NB4 (cell line): ENCODE data around the gene SLC24A4.
A peak's percentile ranks its signal among the peaks of the same experiment; 100 is the strongest.

Experiments used
- DNase-seq: peaks from one replicate; pipeline ENCODE4 v3.0.0; 2010; ENCODE audit warnings: low read depth
- H3K4me3 ChIP-seq: one replicate; pipeline ENCODE4 v1.5.1; 2011; ENCODE audit warnings: mild to moderate bottlenecking, low read depth, low read length, moderate library complexity
- CTCF ChIP-seq: IDR thresholded peaks from one replicate; pipeline ENCODE4 v1.5.1; 2012; ENCODE audit warnings: low read depth, low read length
- MAX ChIP-seq: IDR thresholded peaks from 2 replicates; pipeline ENCODE4 v1.6.1; 2011; ENCODE audit warnings: low read depth, low read length
- MYC ChIP-seq: IDR thresholded peaks from 2 replicates; pipeline ENCODE4 v1.6.1; 2011; ENCODE audit warnings: low read depth, low read length
- POLR2A ChIP-seq: IDR thresholded peaks from 2 replicates; pipeline ENCODE4 v1.6.1; 2011; ENCODE audit warnings: mild to moderate bottlenecking; ENCODE audit not compliant: insufficient read length; ENCODE audit errors: extremely low read depth

SLC24A4 gene

GRCh38 chr14:92439537-92440344 lies 116.8 kb downstream of the SLC24A4 start:
- DNase-seq = no peak
- no peak for TF ChIP-seq MYC
- TF ChIP-seq POLR2A = no peak
- no peak for TF ChIP-seq MAX
- no peak for TF ChIP-seq CTCF
- H3K4me3 ChIP-seq = no peak overlapping the region

GRCh38 chr14:92440345-92441003 lies 117.5 kb downstream of the SLC24A4 start:
- H3K4me3 ChIP-seq = no peak overlapping the region
- TF ChIP-seq POLR2A (no peak), CTCF (no peak), MAX (no peak), MYC (no peak)
- DNase-seq = no peak

DNA sequence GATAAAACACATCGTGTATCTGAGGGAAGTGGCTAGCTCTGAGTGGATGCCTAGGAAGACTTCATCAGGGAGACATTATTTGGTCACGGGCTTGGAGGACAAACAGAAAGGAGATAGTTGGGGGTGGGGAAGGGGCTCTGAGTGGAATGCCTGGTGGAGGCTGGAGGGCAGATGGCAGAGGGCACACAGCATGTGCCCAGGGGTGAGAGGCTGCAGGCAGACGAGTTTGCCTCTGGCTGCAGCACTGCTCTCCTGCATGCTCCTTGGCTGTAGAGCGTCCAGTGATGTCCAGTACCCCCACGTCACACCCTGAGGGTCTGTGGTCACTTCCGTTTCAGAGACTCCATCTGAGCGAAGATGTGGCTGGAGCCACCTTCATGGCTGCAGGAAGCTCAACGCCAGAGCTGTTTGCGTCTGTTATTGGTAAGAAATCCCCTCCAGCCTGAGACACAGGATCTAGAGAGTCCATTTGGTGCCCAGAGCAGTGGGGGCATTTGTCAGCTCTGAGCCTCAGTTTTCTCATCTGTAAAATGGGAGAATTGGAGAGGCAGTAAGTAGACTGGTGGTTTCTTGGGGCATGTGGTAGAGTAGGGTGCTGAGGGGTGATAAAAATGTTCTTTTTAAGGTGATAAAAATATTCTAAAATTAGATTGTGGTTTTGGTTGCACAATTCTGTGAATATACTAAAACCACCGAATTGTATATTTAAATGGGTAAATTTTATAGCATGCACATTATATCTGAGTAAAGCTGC lies 119.0 kb downstream of the SLC24A4 start:
- TF ChIP-seq POLR2A (no peak), MYC (no peak), CTCF (no peak), MAX (no peak)
- DNase-seq = peak; percentile 26
- H3K4me3 ChIP-seq = no peak overlapping the region

DNA sequence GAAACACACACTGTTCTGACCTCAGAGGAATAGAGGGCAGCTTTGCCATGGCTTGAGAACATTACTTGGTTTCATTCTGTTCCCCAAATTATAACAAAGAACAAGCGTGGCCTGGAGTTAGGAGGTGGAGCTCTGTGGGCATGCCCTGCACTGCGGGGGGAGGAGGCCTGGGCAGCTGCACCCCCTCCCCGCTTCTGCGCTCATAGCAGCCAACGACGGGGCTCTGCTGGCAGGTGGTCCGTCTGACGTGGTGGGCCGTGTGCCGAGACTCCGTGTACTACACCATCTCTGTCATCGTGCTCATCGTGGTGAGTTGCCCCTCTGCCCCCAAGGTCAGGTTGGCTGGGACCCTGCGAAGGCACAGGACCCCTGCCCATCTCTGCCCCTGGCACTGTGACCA lies 120.2 kb downstream of the SLC24A4 start:
- no peak for TF ChIP-seq MYC
- TF ChIP-seq CTCF = no peak
- TF ChIP-seq MAX = no peak
- TF ChIP-seq POLR2A = no peak
- H3K4me3 ChIP-seq = no peak overlapping the region
- DNase-seq = no peak

- no peak overlapping the region for H3K4me3 ChIP-seq
- TF ChIP-seq MAX (no peak), POLR2A (no peak), CTCF (no peak), MYC (no peak)
- no peak for DNase-seq
Measured at GRCh38 chr14:92443741-92444140, 120.8 kb downstream of the SLC24A4 start.
